GM10847 (cell line): ENCODE results near the gene LY6G5C.

Experiments
- POLR2A ChIP-seq: IDR thresholded peaks from 2 replicates; pipeline ENCODE4 v1.6.1; 2011; ENCODE audit not compliant: insufficient read length; ENCODE audit errors: extremely low read depth

LY6G5C gene

DNA sequence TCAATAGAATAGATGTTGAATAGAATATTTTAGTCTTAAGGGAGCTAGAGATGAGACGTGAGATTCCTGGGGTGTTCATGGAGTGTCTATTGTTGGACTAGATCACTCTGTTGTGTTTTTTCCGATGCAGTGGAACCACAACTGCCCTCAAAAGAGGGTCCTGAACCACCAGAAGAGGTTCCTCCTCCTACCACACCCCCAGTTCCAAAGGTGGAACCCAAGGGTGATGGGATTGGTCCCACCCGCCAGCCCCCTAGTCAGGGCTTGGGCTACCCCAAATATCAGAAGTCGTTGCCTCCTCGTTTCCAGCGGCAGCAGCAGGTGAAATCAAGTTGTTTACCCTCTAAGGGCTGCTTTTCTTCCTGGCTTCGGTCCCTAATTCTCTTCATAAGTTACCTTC, 51.9 kb downstream of the LY6G5C start:
- no peak for TF ChIP-seq POLR2A

DNA sequence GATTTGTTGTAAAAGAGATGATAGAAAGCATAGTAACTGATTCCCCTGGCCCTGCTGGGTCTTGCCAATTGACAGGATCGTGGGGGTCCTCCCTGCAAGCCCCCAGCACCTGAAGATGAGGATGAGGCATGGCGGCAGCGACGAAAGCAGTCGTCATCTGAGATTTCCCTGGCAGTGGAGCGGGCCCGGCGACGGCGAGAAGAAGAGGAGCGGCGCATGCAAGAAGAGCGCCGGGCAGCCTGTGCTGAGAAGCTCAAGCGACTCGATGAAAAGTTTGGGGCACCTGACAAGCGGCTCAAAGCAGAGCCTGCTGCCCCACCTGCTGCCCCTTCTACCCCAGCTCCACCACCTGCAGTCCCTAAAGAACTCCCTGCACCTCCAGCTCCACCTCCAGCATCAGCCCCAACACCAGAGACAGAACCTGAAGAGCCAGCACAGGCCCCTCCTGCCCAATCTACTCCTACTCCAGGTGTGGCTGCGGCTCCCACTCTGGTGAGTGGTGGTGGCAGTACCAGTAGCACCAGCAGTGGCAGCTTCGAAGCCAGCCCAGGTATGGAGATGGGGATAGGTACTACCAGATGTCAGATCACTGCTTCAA, 53.1 kb downstream of the LY6G5C start:
- TF ChIP-seq POLR2A: no peak

DNA sequence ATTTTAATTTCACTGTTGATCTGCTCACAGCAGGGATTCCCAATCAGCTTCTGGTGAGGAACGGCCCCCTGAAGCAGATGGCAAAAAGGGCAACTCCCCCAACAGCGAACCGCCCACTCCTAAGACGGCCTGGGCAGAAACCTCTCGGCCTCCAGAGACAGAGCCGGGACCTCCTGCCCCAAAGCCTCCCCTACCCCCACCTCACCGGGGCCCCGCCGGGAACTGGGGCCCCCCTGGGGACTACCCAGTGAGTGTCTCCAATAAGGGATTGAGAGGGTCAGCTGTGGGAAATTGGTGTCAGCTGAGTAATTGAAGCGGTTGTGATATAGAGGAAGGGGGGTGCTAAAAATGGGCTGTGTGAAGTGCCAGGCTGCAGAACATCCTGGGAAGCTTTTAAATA, 53.9 kb downstream of the LY6G5C start:
- TF ChIP-seq POLR2A: no peak
